ENCODE results near the gene KRTAP20-2. TPM values are rescaled to one million over a fixed set of nuclear protein-coding genes. Genes with fewer than 3 reads are reported as not detected.

KRTAP20-2 gene
- not detected in 2 replicates for total RNA-seq (2014; rRNA removed; shearing (Covaris generic))
- polyA plus RNA-seq (2014; cell fraction: nucleus; rRNA removed) = not detected in 2 replicates

GRCh38 chr21:30634906-30635305 lies at the start of gene KRTAP20-2:
KRTAP20-2 (plus strand) TSS chr21:30635206; CDS start chr21:30635264, 58 bp downstream.
- DNase-seq (ENCODE audit: extremely low read depth, low read depth) = no peak

- DNase-seq (ENCODE audit: extremely low read depth, low read depth) = no peak
These were observed 44.7 kb upstream of the KRTAP20-2 start, which contains the start of gene KRTAP22-2 for GRCh38 chr21:30590297-30590696. KRTAP22-2 (minus strand) TSS chr21:30590397.

GRCh38 chr21:30592140-30592539 lies 42.9 kb upstream of the KRTAP20-2 start, which contains the start of gene KRTAP6-3:
KRTAP6-3 (plus strand) TSS chr21:30592440; CDS start chr21:30592446, 6 bp downstream.
- DNase-seq (ENCODE audit: extremely low read depth, low read depth) = no peak

- no peak for DNase-seq (ENCODE audit: extremely low read depth, low read depth)
These were observed 36.2 kb upstream of the KRTAP20-2 start, which contains the start of gene KRTAP6-2 for GRCh38 chr21:30598802-30599201. KRTAP6-2 (minus strand) TSS chr21:30598902; CDS start chr21:30598874, 28 bp downstream.

- DNase-seq (ENCODE audit: extremely low read depth, low read depth) = no peak
These were observed 34.2 kb upstream of the KRTAP20-2 start, which contains the start of gene KRTAP22-1 for GRCh38 chr21:30600787-30601186. KRTAP22-1 (plus strand) TSS chr21:30601087.

GRCh38 chr21:30605968-30606367 lies 29.0 kb upstream of the KRTAP20-2 start:
- no peak for DNase-seq (ENCODE audit: extremely low read depth, low read depth)

GRCh38 chr21:30612132-30612531 lies 22.9 kb upstream of the KRTAP20-2 start:
- DNase-seq (ENCODE audit: extremely low read depth, low read depth) = no peak

GRCh38 chr21:30613836-30614235 lies 21.2 kb upstream of the KRTAP20-2 start, which contains the start of gene KRTAP6-1:
KRTAP6-1 (minus strand) TSS chr21:30613930; CDS start chr21:30613904, 26 bp downstream.
- DNase-seq (ENCODE audit: extremely low read depth, low read depth) = no peak

GRCh38 chr21:30615199-30615598 lies 19.8 kb upstream of the KRTAP20-2 start:
- no peak for DNase-seq (ENCODE audit: extremely low read depth, low read depth)

GRCh38 chr21:30616125-30616524 lies 18.9 kb upstream of the KRTAP20-2 start, which contains the start of gene KRTAP20-1:
KRTAP20-1 (plus strand) TSS chr21:30616425; CDS start chr21:30616455, 30 bp downstream.
- DNase-seq (ENCODE audit: extremely low read depth, low read depth) = no peak

- no peak for DNase-seq (ENCODE audit: extremely low read depth, low read depth)
These were observed 14.9 kb upstream of the KRTAP20-2 start for GRCh38 chr21:30620080-30620479.

- DNase-seq (ENCODE audit: extremely low read depth, low read depth) = no peak
These were observed 14.5 kb upstream of the KRTAP20-2 start, which contains the start of gene KRTAP20-4 for GRCh38 chr21:30620522-30620921. KRTAP20-4 (plus strand) TSS chr21:30620627.

- no peak for DNase-seq (ENCODE audit: extremely low read depth, low read depth)
These were observed 11.6 kb upstream of the KRTAP20-2 start for GRCh38 chr21:30623362-30623761.

GRCh38 chr21:30625449-30626165 lies 9.4 kb upstream of the KRTAP20-2 start:
- DNase-seq (ENCODE audit: extremely low read depth, low read depth) = no peak

GRCh38 chr21:30628109-30628508 lies 6.9 kb upstream of the KRTAP20-2 start:
- no peak for DNase-seq (ENCODE audit: extremely low read depth, low read depth)

GRCh38 chr21:30629200-30629599 lies 5.8 kb upstream of the KRTAP20-2 start:
- DNase-seq (ENCODE audit: extremely low read depth, low read depth) = no peak

GRCh38 chr21:30638686-30639085 lies 3.7 kb downstream of the KRTAP20-2 start:
- no peak for DNase-seq (ENCODE audit: extremely low read depth, low read depth)

GRCh38 chr21:30642564-30642963 lies 7.6 kb downstream of the KRTAP20-2 start, which contains the start of gene KRTAP20-3:
KRTAP20-3 (plus strand) TSS chr21:30642864.
- no peak for DNase-seq (ENCODE audit: extremely low read depth, low read depth)

GRCh38 chr21:30646904-30647414 lies 12.0 kb downstream of the KRTAP20-2 start:
- DNase-seq (ENCODE audit: extremely low read depth, low read depth) = no peak

- no peak for DNase-seq (ENCODE audit: extremely low read depth, low read depth)
These were observed 17.9 kb downstream of the KRTAP20-2 start for GRCh38 chr21:30652891-30653290.

GRCh38 chr21:30668776-30669175 lies 33.8 kb downstream of the KRTAP20-2 start:
- no peak for DNase-seq (ENCODE audit: extremely low read depth, low read depth)

Measured in NCI-H460 (cell line).